ENCODE results near the gene AGRN. TPM values are rescaled to one million over a fixed set of nuclear protein-coding genes. Genes with fewer than 3 reads are reported as not detected.
A peak's percentile ranks its signal among the peaks of the same experiment; 100 is the strongest.

AGRN gene
- total RNA-seq, 4 donors from 2014 or later, result 50.6 to 84.8 (median 71.1) TPM

- peak overlapping the region; percentile 48 for H3K4me3 ChIP-seq
- 47% methylated on average over 59 of the region's 71 CpGs for WGBS
- H3K27me3 ChIP-seq, result peaks cover 47% of the 10 kb centered on the region
Measured at GRCh38 chr1:1033731-1034438, 14.0 kb downstream of the AGRN start.

GRCh38 chr1:1034439-1034781 lies 14.5 kb downstream of the AGRN start:
- no peaks in the 10 kb centered on the region for H3K9me3 ChIP-seq
- H3K36me3 ChIP-seq, result no peaks in the 10 kb centered on the region
- peak overlapping the region; percentile 48 for H3K4me3 ChIP-seq
- H3K27ac ChIP-seq, result no peak overlapping the region
- DNase-seq (ENCODE audit: low spot score in 2 of 2), result no peak
- peaks cover 47% of the 10 kb centered on the region for H3K27me3 ChIP-seq
- TF ChIP-seq EP300 (IDR thresholded peaks at IDR 0.05) (no peak), POLR2AphosphoS5 (IDR thresholded peaks at IDR 0.05) (no peak), POLR2A (IDR thresholded peaks at IDR 0.05) (no peak)
- TF ChIP-seq, protein P1, sequence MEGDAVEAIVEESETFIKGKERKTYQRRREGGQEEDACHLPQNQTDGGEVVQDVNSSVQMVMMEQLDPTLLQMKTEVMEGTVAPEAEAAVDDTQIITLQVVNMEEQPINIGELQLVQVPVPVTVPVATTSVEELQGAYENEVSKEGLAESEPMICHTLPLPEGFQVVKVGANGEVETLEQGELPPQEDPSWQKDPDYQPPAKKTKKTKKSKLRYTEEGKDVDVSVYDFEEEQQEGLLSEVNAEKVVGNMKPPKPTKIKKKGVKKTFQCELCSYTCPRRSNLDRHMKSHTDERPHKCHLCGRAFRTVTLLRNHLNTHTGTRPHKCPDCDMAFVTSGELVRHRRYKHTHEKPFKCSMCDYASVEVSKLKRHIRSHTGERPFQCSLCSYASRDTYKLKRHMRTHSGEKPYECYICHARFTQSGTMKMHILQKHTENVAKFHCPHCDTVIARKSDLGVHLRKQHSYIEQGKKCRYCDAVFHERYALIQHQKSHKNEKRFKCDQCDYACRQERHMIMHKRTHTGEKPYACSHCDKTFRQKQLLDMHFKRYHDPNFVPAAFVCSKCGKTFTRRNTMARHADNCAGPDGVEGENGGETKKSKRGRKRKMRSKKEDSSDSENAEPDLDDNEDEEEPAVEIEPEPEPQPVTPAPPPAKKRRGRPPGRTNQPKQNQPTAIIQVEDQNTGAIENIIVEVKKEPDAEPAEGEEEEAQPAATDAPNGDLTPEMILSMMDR (IDR thresholded peaks at IDR 0.05), result no peak
- WGBS, result no CpG with 5 or more reads among the region's 30 CpGs
- peaks cover 46% of the 10 kb centered on the region for H3K4me1 ChIP-seq

More at GRCh38 chr1:1033731-1034438, 14.0 kb downstream of the AGRN start:
- TF ChIP-seq, protein P1 (IDR thresholded peaks at IDR 0.05), result no peak
- TF ChIP-seq POLR2A (IDR thresholded peaks at IDR 0.05) (no peak), EP300 (IDR thresholded peaks at IDR 0.05) (no peak), POLR2AphosphoS5 (IDR thresholded peaks at IDR 0.05) (no peak)
- DNase-seq (ENCODE audit: low spot score in 2 of 2), result no peak
- Histone ChIP-seq H3K27ac (no peak overlapping the region), H3K4me1 (peaks cover 41% of the 10 kb centered on the region), H3K9me3 (no peaks in the 10 kb centered on the region), H3K36me3 (no peaks in the 10 kb centered on the region)

DNA sequence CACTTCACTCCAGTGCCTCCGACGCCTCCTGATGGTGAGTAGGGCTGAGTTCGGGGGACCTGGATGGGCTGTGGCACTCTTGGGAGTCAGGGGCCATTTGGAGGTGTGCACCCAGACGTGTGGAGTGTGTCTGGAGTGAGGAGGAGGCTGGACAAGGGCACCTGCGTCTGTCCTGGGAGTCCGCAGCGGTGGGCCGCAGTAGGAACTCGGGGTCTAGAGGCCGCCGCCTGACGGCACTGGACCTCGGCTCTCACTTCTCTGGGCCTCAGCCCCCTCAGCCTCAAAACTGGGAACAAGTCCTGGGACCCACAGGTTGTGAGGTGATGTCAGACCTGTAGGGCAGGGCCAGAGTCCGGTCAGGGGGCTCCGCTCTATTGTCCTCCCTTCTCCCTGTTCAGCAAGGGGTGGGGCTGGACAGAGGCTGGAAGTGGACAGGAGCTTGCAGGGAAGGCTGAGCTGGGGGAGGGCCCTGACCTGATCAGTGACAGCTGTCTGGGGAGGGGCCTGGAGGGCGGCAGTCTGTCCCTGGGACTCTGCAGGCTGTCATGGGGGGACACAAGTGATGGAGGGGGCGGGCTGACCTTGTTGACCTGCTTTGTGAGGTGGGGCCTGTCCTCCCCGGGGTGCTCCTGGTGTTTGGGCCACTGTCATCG lies 15.5 kb downstream of the AGRN start:
- Histone ChIP-seq H3K4me1 (peaks cover 56% of the 10 kb centered on the region), H3K27me3 (peaks cover 58% of the 10 kb centered on the region), H3K36me3 (no peaks in the 10 kb centered on the region), H3K4me3 (no peak overlapping the region), H3K9me3 (no peaks in the 10 kb centered on the region), H3K27ac (no peak overlapping the region)
- no peak for TF ChIP-seq EP300 (IDR thresholded peaks at IDR 0.05)
- TF ChIP-seq POLR2AphosphoS5 (IDR thresholded peaks at IDR 0.05), result no peak
- TF ChIP-seq POLR2A (IDR thresholded peaks at IDR 0.05), result no peak
- TF ChIP-seq, protein P1 (IDR thresholded peaks at IDR 0.05), result no peak
- 84% methylated on average over 4 of the region's 19 CpGs for WGBS
- no peak for DNase-seq (ENCODE audit: low spot score in 2 of 2)

GRCh38 chr1:1037366-1038327 lies 17.7 kb downstream of the AGRN start:
- H3K9me3 ChIP-seq, result no peaks in the 10 kb centered on the region
- DNase-seq (ENCODE audit: low spot score in 2 of 2), result no peak
- no peak overlapping the region for H3K27ac ChIP-seq
- WGBS, result 56% methylated on average over 11 of the region's 30 CpGs
- H3K36me3 ChIP-seq, result no peaks in the 10 kb centered on the region
- H3K4me3 ChIP-seq, result no peak overlapping the region
- H3K4me1 ChIP-seq, result peaks cover 58% of the 10 kb centered on the region
- H3K27me3 ChIP-seq, result peaks cover 50% of the 10 kb centered on the region
- TF ChIP-seq POLR2AphosphoS5 (IDR thresholded peaks at IDR 0.05) (no peak), EP300 (IDR thresholded peaks at IDR 0.05) (no peak), POLR2A (IDR thresholded peaks at IDR 0.05) (no peak)
- TF ChIP-seq, protein P1 (IDR thresholded peaks at IDR 0.05), result no peak

All from suprapubic skin (tissue), 4 donors.